GM12891 (cell line): ENCODE results near the gene FGF12.

Experiments used
- PAX5 ChIP-seq: IDR thresholded peaks from 2 replicates; pipeline ENCODE4 v1.6.1; 2011; ENCODE audit warnings: low read length, moderate library complexity, mild to moderate bottlenecking; ENCODE audit not compliant: insufficient read depth, severe bottlenecking
- POLR2A ChIP-seq: IDR thresholded peaks from 2 replicates; pipeline ENCODE4 v1.6.1; 2011; ENCODE audit warnings: low read depth, low read length, control low read depth
- POLR2AphosphoS5 ChIP-seq: IDR thresholded peaks from 2 replicates; pipeline ENCODE4 v1.6.1; 2011; ENCODE audit warnings: low read depth, low read length, control low read depth
- SPI1 ChIP-seq: IDR thresholded peaks from 2 replicates; pipeline ENCODE4 v1.6.1; 2011; ENCODE audit warnings: low read depth, low read length, control low read depth

DNA sequence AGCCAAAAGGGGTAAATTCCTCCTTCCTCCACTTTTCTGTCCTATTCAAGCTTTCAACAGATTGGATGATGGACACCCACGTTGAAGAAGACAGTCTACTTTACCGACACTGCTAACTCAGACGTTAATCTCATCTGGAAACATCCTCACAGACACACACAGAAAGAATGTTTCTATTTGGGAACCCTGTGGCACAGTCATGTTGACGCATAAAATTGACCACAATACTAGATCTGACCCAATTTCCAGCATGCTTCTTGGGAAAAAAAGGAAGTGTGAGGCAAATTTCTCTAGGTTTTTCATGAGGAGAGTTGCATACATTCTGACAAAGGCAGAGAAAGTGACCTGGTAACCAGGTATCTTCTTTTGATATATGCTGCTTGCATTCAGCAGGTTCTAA is 594.1 kb downstream of the FGF12 start:
- no peak for TF ChIP-seq POLR2A
- no peak for TF ChIP-seq PAX5
- no peak for TF ChIP-seq POLR2AphosphoS5
- no peak for TF ChIP-seq SPI1
